ENCODE measurements around the gene GPRC5C. TPM values are rescaled to one million over a fixed set of nuclear protein-coding genes. Genes with fewer than 3 reads are reported as not detected.
A peak's percentile ranks its signal among the peaks of the same experiment; 100 is the strongest.

The GPRC5C gene
- total and polyA plus RNA-seq, 2 of the 13 experiments (the other 11 are each of a cell fraction or from before 2014, with no cell fraction given) = 85.6 to 300 TPM

GRCh38 chr17:74435775-74436359 is 4.0 kb downstream of the GPRC5C start (continued):
- TF ChIP-seq ZNF547 (CRISPR knock-in tag; IDR thresholded peaks at IDR 0.05) (no peak), ZNF263 (CRISPR knock-in tag; IDR thresholded peaks at IDR 0.05) (peak; percentile 23; the same call in 1 of the 2 replicates), SNAPC2 (CRISPR knock-in tag; IDR thresholded peaks at IDR 0.05) (no peak), NFE2L2 (IDR thresholded peaks at IDR 0.05; ENCODE audit: low read length) (no peak), RXRB (CRISPR knock-in tag; IDR thresholded peaks at IDR 0.05; ENCODE audit: borderline replicate concordance) (peak; percentile 63), ZNF512B (CRISPR knock-in tag; IDR thresholded peaks at IDR 0.05; ENCODE audit: borderline replicate concordance) (no peak), ERF (CRISPR knock-in tag; IDR thresholded peaks at IDR 0.05) (peak; percentile 16; the same call in 1 of the 2 replicates), MTF2 (CRISPR knock-in tag; IDR thresholded peaks at IDR 0.05; ENCODE audit: borderline replicate concordance) (no peak), KAT7 (CRISPR knock-in tag; IDR thresholded peaks at IDR 0.05; ENCODE audit: borderline replicate concordance) (no peak), CERS6 (CRISPR knock-in tag; IDR thresholded peaks at IDR 0.05) (no peak), ATF7-NPFF (CRISPR knock-in tag; IDR thresholded peaks at IDR 0.05; ENCODE audit: low read depth) (no peak), KDM5A (IDR thresholded peaks at IDR 0.05; ENCODE audit: borderline replicate concordance, low read length) (no peak), ZNF609 (CRISPR knock-in tag; IDR thresholded peaks at IDR 0.05; ENCODE audit: borderline replicate concordance) (no peak; the same call in 1 of the 2 replicates), TEAD2 (CRISPR knock-in tag; IDR thresholded peaks at IDR 0.05) (no peak), HOXA3 (CRISPR knock-in tag; IDR thresholded peaks at IDR 0.05) (no peak), MTA3 (CRISPR knock-in tag; IDR thresholded peaks at IDR 0.05) (no peak), TARDBP (CRISPR knock-in tag; IDR thresholded peaks at IDR 0.05) (0 out of 2 replicates have a peak, but pooled peaks have one; percentile 16), FOXK1 (CRISPR knock-in tag; IDR thresholded peaks at IDR 0.05; ENCODE audit: borderline replicate concordance, low read depth) (no peak), MAX (IDR thresholded peaks at IDR 0.05) (0 out of 2 replicates have a peak, but pooled peaks have one; percentile 40), HDAC1 (CRISPR knock-in tag; IDR thresholded peaks at IDR 0.05) (no peak; the same call in 1 of the 2 replicates), ZNF546 (CRISPR knock-in tag; conservative IDR thresholded peaks at IDR 0.05) (0 out of 2 replicates have a peak, but pooled peaks have one; percentile 48)

All from HepG2 (cell line).